Measurements from ENCODE around the gene ISL2.

ISL2 gene

GRCh38 chr15:76328106-76328696 lies 8.4 kb upstream of the ISL2 start:
- DNase-seq: no peak

- DNase-seq: no peak
These were observed 7.6 kb upstream of the ISL2 start for GRCh38 chr15:76328958-76329357.

GRCh38 chr15:76330080-76330680 lies 6.4 kb upstream of the ISL2 start:
- DNase-seq: no peak

GRCh38 chr15:76332796-76333195 lies 3.8 kb upstream of the ISL2 start:
- DNase-seq: no peak

GRCh38 chr15:76333309-76333708 lies 3.3 kb upstream of the ISL2 start:
- DNase-seq: no peak

GRCh38 chr15:76333720-76334437 lies 2.7 kb upstream of the ISL2 start:
- DNase-seq: no peak

GRCh38 chr15:76334438-76335306 lies 1.9 kb upstream of the ISL2 start:
- no peak for DNase-seq

GRCh38 chr15:76335307-76336253 lies 993 bp upstream of the ISL2 start:
- no peak for DNase-seq

GRCh38 chr15:76337059-76337695 lies 604 bp downstream of the ISL2 start:
- DNase-seq: no peak

GRCh38 chr15:76337696-76338485 lies 1.3 kb downstream of the ISL2 start:
- no peak for DNase-seq

- no peak for DNase-seq
These were observed 2.1 kb downstream of the ISL2 start for GRCh38 chr15:76338486-76339304.

- no peak for DNase-seq
These were observed 3.0 kb downstream of the ISL2 start for GRCh38 chr15:76339305-76340197.

GRCh38 chr15:76340198-76340802 lies 3.7 kb downstream of the ISL2 start:
- DNase-seq: no peak

GRCh38 chr15:76340803-76341365 lies 4.3 kb downstream of the ISL2 start:
- no peak for DNase-seq

GRCh38 chr15:76341366-76342057 lies 4.9 kb downstream of the ISL2 start:
- DNase-seq: no peak

GRCh38 chr15:76342058-76342381 lies 5.4 kb downstream of the ISL2 start:
- DNase-seq: no peak

- DNase-seq: no peak
These were observed 6.0 kb downstream of the ISL2 start for GRCh38 chr15:76342382-76343201.
